ENCODE data around the gene ABHD10. TPM values are rescaled to one million over a fixed set of nuclear protein-coding genes. Genes with fewer than 3 reads are reported as not detected.

ABHD10 gene
- total RNA-seq, 1 donor from 2014 or later = 55.6 TPM

DNA sequence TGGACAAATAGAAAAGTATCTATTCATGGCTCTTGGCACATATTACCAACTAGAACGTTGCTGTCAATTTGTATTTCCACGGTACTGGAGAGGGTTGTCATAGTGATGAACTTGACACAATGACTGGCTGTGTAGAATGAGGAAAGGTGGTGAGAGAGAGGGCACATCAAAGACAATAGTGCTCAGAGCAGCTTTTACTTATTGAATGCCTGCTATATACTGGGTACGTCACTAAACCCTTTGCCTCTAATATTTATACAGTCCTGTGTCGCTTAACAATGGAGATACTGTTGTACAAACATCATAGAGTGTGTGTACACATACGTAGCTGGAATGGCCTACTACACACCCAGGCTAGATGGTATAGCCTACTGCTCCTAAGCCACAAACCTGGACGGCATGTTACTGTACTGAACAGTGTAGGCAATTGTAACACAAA, 64.0 kb downstream of the ABHD10 start:
- no peak overlapping the region for H3K27ac Mint-ChIP-seq (ENCODE audit: unreplicated experiment)
- DNase-seq (ENCODE audit: low read depth, low spot score) = no peak
- TF ChIP-seq, protein P1, sequence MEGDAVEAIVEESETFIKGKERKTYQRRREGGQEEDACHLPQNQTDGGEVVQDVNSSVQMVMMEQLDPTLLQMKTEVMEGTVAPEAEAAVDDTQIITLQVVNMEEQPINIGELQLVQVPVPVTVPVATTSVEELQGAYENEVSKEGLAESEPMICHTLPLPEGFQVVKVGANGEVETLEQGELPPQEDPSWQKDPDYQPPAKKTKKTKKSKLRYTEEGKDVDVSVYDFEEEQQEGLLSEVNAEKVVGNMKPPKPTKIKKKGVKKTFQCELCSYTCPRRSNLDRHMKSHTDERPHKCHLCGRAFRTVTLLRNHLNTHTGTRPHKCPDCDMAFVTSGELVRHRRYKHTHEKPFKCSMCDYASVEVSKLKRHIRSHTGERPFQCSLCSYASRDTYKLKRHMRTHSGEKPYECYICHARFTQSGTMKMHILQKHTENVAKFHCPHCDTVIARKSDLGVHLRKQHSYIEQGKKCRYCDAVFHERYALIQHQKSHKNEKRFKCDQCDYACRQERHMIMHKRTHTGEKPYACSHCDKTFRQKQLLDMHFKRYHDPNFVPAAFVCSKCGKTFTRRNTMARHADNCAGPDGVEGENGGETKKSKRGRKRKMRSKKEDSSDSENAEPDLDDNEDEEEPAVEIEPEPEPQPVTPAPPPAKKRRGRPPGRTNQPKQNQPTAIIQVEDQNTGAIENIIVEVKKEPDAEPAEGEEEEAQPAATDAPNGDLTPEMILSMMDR (conservative IDR thresholded peaks at IDR 0.05) = no peak
- no peaks in the 10 kb centered on the region for H3K27me3 Mint-ChIP-seq (ENCODE audit: low read depth)
- H3K36me3 Mint-ChIP-seq (ENCODE audit: low read depth) = no peaks in the 10 kb centered on the region
- H3K4me3 Mint-ChIP-seq = no peak overlapping the region
- no peaks in the 10 kb centered on the region for H3K9me3 Mint-ChIP-seq
- peaks cover 28% of the 10 kb centered on the region for H3K4me1 Mint-ChIP-seq

Other genes with a start within 250 kb of the ABHD10 start
- 45.8 and 49.0 TPM in 2 replicates for gene PHLDB2, start 119.8 kb upstream of the ABHD10 start, total RNA-seq
- gene TAGLN3, start 19.9 kb downstream of the ABHD10 start, total RNA-seq = 62.6 and 70.2 TPM in 2 replicates
- not detected in 2 replicates for gene TMPRSS7, start 55.7 kb downstream of the ABHD10 start, total RNA-seq
- 21.5 and 22.5 TPM in 2 replicates for gene C3orf52, start 107.4 kb downstream of the ABHD10 start, total RNA-seq
- not detected in 2 replicates for gene GCSAM, start 154.2 kb downstream of the ABHD10 start, total RNA-seq